Stimulated activated naive B cell treated with anti-CD40 and anti-IgM and Interleukin-4, amounts not matched to agents 10 μg/mL and 1 μg/mL and 100 μg/mL, for 72 hours (primary cell): ENCODE results near the gene DNAJB11.
"Not testable (repeated sequence)": the region's sequence is repeated elsewhere in the genome, so short reads cannot be mapped to it uniquely, and the experiment has no call there.

Experiments used
- ATAC-seq, 2 donors: fragments of 150-1000 bp; cut with Tn5 transposase; replicated peaks; 2 replicates each; pipeline ENCODE4 v1.10.0; 2021; ENCODE audit warnings: moderate library complexity in 1 of 2
- DNase-seq: peaks from one replicate; pipeline ENCODE4 v3.0.0; 2021
- H3K27ac Mint-ChIP-seq: one replicate; pipeline ENCODE4 v1.8.0; 2022; ENCODE audit warnings: mild to moderate bottlenecking, mixed read lengths
- H3K27me3 Mint-ChIP-seq, 2 donors: one replicate each; pipeline ENCODE4 v1.8.0; 2022; ENCODE audit warnings: mixed read lengths in 2 of 2
- H3K36me3 Mint-ChIP-seq, 2 donors: one replicate each; pipeline ENCODE4 v1.8.0; 2022; ENCODE audit warnings: mixed read lengths in 2 of 2, mild to moderate bottlenecking in 1 of 2
- H3K4me1 Mint-ChIP-seq, 2 donors: one replicate each; pipeline ENCODE4 v1.8.0; 2022; ENCODE audit warnings: mixed read lengths in 2 of 2, mild to moderate bottlenecking in 1 of 2
- H3K4me3 Mint-ChIP-seq, 2 donors: one replicate each; pipeline ENCODE4 v1.8.0; 2022; ENCODE audit warnings: mild to moderate bottlenecking in 2 of 2, mixed read lengths in 2 of 2, moderate library complexity in 1 of 2
- H3K9me3 Mint-ChIP-seq, 2 donors: one replicate each; pipeline ENCODE4 v1.8.0; 2022; ENCODE audit warnings: mixed read lengths in 2 of 2, mild to moderate bottlenecking in 1 of 2

DNAJB11 gene

GRCh38 chr3:186536883-186537844 lies 33.4 kb upstream of the DNAJB11 start:
- Mint-ChIP-seq H3K9me3 (no peaks in the 10 kb centered on the region), H3K4me3 (peak overlapping the region; percentile 0 to 42), H3K27ac (peak overlapping the region; percentile 52), H3K4me1 (peaks cover 55 to 88% of the 10 kb centered on the region in 2 donors), H3K27me3 (no peaks in the 10 kb centered on the region), H3K36me3 (peaks cover 9 to 15% of the 10 kb centered on the region in 2 donors)
- ATAC-seq (no peak), DNase-seq (no peak)

GRCh38 chr3:186538779-186539178 lies 31.7 kb upstream of the DNAJB11 start:
- peak overlapping the region; percentile 6 to 21 for H3K4me3 Mint-ChIP-seq
- ATAC-seq, result peak; percentile 6 to 13
- no peaks in the 10 kb centered on the region for H3K9me3 Mint-ChIP-seq
- peaks cover 49 to 71% of the 10 kb centered on the region in 2 donors for H3K4me1 Mint-ChIP-seq
- no peaks in the 10 kb centered on the region for H3K27me3 Mint-ChIP-seq
- H3K36me3 Mint-ChIP-seq, result peaks cover 9 to 21% of the 10 kb centered on the region in 2 donors
- peak overlapping the region; percentile 38 for H3K27ac Mint-ChIP-seq
- no peak for DNase-seq

GRCh38 chr3:186540221-186540834 lies 30.2 kb upstream of the DNAJB11 start:
- ATAC-seq, result peak; percentile 79 to 83
- H3K9me3 Mint-ChIP-seq, result no peaks in the 10 kb centered on the region
- DNase-seq, result peak; percentile 74
- H3K36me3 Mint-ChIP-seq, result peaks cover 16 to 25% of the 10 kb centered on the region in 2 donors
- H3K4me3 Mint-ChIP-seq, result peak overlapping the region; percentile 44 to 56
- H3K27ac Mint-ChIP-seq, result peak overlapping the region; percentile 33
- peaks cover 37 to 56% of the 10 kb centered on the region in 2 donors for H3K4me1 Mint-ChIP-seq
- no peaks in the 10 kb centered on the region for H3K27me3 Mint-ChIP-seq

GRCh38 chr3:186540835-186541226 lies 29.7 kb upstream of the DNAJB11 start:
- ATAC-seq, result peak; percentile 5 to 7
- Mint-ChIP-seq H3K4me1 (peaks cover 34 to 51% of the 10 kb centered on the region in 2 donors), H3K36me3 (peaks cover 16 to 25% of the 10 kb centered on the region in 2 donors), H3K4me3 (no peak overlapping the region), H3K27ac (no peak overlapping the region), H3K9me3 (no peaks in the 10 kb centered on the region), H3K27me3 (no peaks in the 10 kb centered on the region)
- DNase-seq, result no peak

- H3K4me1 Mint-ChIP-seq, result peaks cover 13 to 16% of the 10 kb centered on the region in 2 donors
- no peak for ATAC-seq
- no peak for DNase-seq
Observed at GRCh38 chr3:186544281-186544680, 26.2 kb upstream of the DNAJB11 start, which contains the start of gene CRYGS. Gene CRYGS, minus strand, starts transcription at chr3:186544380. Its CDS starts 54 bp downstream, at chr3:186544326.

GRCh38 chr3:186549497-186549896 lies 21.0 kb upstream of the DNAJB11 start:
- no peak for ATAC-seq
- no peaks in the 10 kb centered on the region for H3K27me3 Mint-ChIP-seq
- H3K4me3 Mint-ChIP-seq, result no peak overlapping the region
- DNase-seq, result no peak
- H3K36me3 Mint-ChIP-seq, result peaks cover 22 to 30% of the 10 kb centered on the region in 2 donors
- no peaks in the 10 kb centered on the region for H3K9me3 Mint-ChIP-seq
- H3K4me1 Mint-ChIP-seq, result no peaks in the 10 kb centered on the region
- no peak overlapping the region for H3K27ac Mint-ChIP-seq

More at GRCh38 chr3:186544281-186544680, 26.2 kb upstream of the DNAJB11 start, which contains the start of gene CRYGS:
- no peaks in the 10 kb centered on the region for H3K9me3 Mint-ChIP-seq
- no peak within 1 kb of the TSS for H3K4me3 Mint-ChIP-seq
- peaks cover 19 to 20% of the 10 kb centered on the region in 2 donors for H3K36me3 Mint-ChIP-seq
- H3K27ac Mint-ChIP-seq, result no peak within 1 kb of the TSS
- no peaks in the 10 kb centered on the region for H3K27me3 Mint-ChIP-seq

GRCh38 chr3:186551387-186551786 lies 19.1 kb upstream of the DNAJB11 start:
- no peak for ATAC-seq
- Mint-ChIP-seq H3K36me3 (peaks cover 24 to 42% of the 10 kb centered on the region in 2 donors), H3K27ac (no peak overlapping the region), H3K4me1 (no peaks in the 10 kb centered on the region), H3K9me3 (no peaks in the 10 kb centered on the region), H3K27me3 (no peaks in the 10 kb centered on the region), H3K4me3 (no peak overlapping the region)
- DNase-seq, result no peak

- ATAC-seq (no peak), DNase-seq (no peak)
- Mint-ChIP-seq H3K27ac (no peak overlapping the region), H3K36me3 (peaks cover 32 to 52% of the 10 kb centered on the region in 2 donors), H3K4me1 (no peaks in the 10 kb centered on the region), H3K27me3 (no peaks in the 10 kb centered on the region), H3K4me3 (no peak overlapping the region), H3K9me3 (no peaks in the 10 kb centered on the region)
Observed at GRCh38 chr3:186552408-186553031, 18.0 kb upstream of the DNAJB11 start.

- peak overlapping the region; percentile 49 for H3K27ac Mint-ChIP-seq
- H3K4me3 Mint-ChIP-seq, result no peak overlapping the region
- DNase-seq (no peak), ATAC-seq (no peak)
- H3K27me3 Mint-ChIP-seq, result no peaks in the 10 kb centered on the region
- peaks cover 20 to 33% of the 10 kb centered on the region in 2 donors for H3K36me3 Mint-ChIP-seq
- H3K9me3 Mint-ChIP-seq, result no peaks in the 10 kb centered on the region
- H3K4me1 Mint-ChIP-seq, result peaks cover 22 to 35% of the 10 kb centered on the region in 2 donors
Observed at GRCh38 chr3:186564586-186564985, 5.9 kb upstream of the DNAJB11 start.

- no peaks in the 10 kb centered on the region for H3K27me3 Mint-ChIP-seq
- DNase-seq (no peak), ATAC-seq (peak in 1 of 2 donors; percentile 1)
- H3K36me3 Mint-ChIP-seq, result peaks cover 15 to 21% of the 10 kb centered on the region in 2 donors
- H3K9me3 Mint-ChIP-seq, result no peaks in the 10 kb centered on the region
- peak overlapping the region; percentile 84 to 90 for H3K4me3 Mint-ChIP-seq
- peaks cover 27 to 39% of the 10 kb centered on the region in 2 donors for H3K4me1 Mint-ChIP-seq
- H3K27ac Mint-ChIP-seq, result peak overlapping the region; percentile 93
Observed at GRCh38 chr3:186566772-186567071, 3.8 kb upstream of the DNAJB11 start.

- peaks cover 9 to 15% of the 10 kb centered on the region in 2 donors for H3K36me3 Mint-ChIP-seq
- H3K27me3 Mint-ChIP-seq, result no peaks in the 10 kb centered on the region
- DNase-seq (peak; percentile 95), ATAC-seq (peak; percentile 57 to 65)
- H3K27ac Mint-ChIP-seq, result peak within 1 kb of the TSS; percentile 93
- no peaks in the 10 kb centered on the region for H3K9me3 Mint-ChIP-seq
- H3K4me1 Mint-ChIP-seq, result peaks cover 25 to 34% of the 10 kb centered on the region in 2 donors
- H3K4me3 Mint-ChIP-seq, result peak within 1 kb of the TSS; percentile 84 to 90
Observed at GRCh38 chr3:186567072-186567921, 3.2 kb upstream of the DNAJB11 start, which contains the start of gene TBCCD1. Gene TBCCD1, minus strand, starts transcription at chr3:186567339. Its CDS starts 3,010 bp downstream, at chr3:186564329.

- peak overlapping the region; percentile 99 for H3K27ac Mint-ChIP-seq
- H3K4me1 Mint-ChIP-seq, result peaks cover 22 to 38% of the 10 kb centered on the region in 2 donors
- H3K27me3 Mint-ChIP-seq, ATAC-seq, H3K36me3 Mint-ChIP-seq, DNase-seq, H3K9me3 Mint-ChIP-seq: not testable (repeated sequence)
- peak overlapping the region; percentile 97 to 99 for H3K4me3 Mint-ChIP-seq
Observed at GRCh38 chr3:186569361-186569760, 1.2 kb upstream of the DNAJB11 start.

GRCh38 chr3:186569779-186570095 lies 783 bp upstream of the DNAJB11 start:
- H3K27me3 Mint-ChIP-seq, result no peaks in the 10 kb centered on the region
- ATAC-seq, result no peak
- peak overlapping the region; percentile 97 to 99 for H3K4me3 Mint-ChIP-seq
- H3K4me1 Mint-ChIP-seq, result peaks cover 22 to 41% of the 10 kb centered on the region in 2 donors
- no peak for DNase-seq
- no peaks in the 10 kb centered on the region for H3K9me3 Mint-ChIP-seq
- H3K36me3 Mint-ChIP-seq, result peaks cover 4 to 9% of the 10 kb centered on the region in 2 donors
- H3K27ac Mint-ChIP-seq, result peak overlapping the region; percentile 99
